GM13977 (cell line): Measurements from ENCODE around the gene AKT1S1.

Experiments
- DNase-seq: peaks from one replicate; pipeline ENCODE4 v3.0.0; 2012; ENCODE audit warnings: low spot score
- in situ Hi-C: fragments of 300-500 bp; cut with MboI; formaldehyde crosslinking; loops from one replicate; pipeline ENCODE4 v1.12.0; 2022; ENCODE audit warnings: low sequenced_read_pairs, low pct_unique_long_range_greater_than_20kb, mixed read lengths, inconsistent platforms; ENCODE audit not compliant: unreplicated experiment
- TF ChIP-seq, protein P1 (sequence below): IDR thresholded peaks from 2 replicates; pipeline ENCODE4 v1.5.1; 2012; ENCODE audit warnings: mild to moderate bottlenecking, control low read depth; ENCODE audit not compliant: insufficient read depth; ENCODE audit errors: extremely low read depth, missing control alignments

AKT1S1 gene

DNA sequence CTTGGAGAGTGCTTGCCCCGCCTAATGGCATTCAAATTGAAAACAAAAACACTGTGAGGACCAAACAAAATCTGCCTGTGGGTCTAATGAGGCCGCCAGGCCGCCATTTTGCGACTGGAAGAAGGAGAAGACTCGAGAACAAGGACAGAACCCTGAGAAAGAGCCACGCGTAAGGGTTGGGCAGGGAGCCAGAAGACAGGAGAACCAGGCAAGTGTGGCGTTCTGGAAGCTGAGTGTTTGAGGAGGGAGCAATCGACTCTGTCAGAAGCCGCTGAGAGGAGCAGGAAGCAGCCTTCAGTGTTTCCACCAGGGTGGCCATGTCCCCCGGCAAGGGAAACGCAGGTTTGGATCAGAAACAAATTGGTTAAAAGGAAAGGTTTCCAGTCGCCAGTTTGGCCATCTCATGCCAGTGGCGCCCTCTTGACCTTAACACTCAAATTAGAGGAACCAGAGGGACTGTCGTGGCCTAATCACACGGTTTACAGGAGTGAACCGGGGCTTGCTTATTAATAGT is 36.4 kb downstream of the AKT1S1 start:
- DNase-seq, result no peak
- in situ Hi-C loops, result no loop called here
- TF ChIP-seq, protein P1, sequence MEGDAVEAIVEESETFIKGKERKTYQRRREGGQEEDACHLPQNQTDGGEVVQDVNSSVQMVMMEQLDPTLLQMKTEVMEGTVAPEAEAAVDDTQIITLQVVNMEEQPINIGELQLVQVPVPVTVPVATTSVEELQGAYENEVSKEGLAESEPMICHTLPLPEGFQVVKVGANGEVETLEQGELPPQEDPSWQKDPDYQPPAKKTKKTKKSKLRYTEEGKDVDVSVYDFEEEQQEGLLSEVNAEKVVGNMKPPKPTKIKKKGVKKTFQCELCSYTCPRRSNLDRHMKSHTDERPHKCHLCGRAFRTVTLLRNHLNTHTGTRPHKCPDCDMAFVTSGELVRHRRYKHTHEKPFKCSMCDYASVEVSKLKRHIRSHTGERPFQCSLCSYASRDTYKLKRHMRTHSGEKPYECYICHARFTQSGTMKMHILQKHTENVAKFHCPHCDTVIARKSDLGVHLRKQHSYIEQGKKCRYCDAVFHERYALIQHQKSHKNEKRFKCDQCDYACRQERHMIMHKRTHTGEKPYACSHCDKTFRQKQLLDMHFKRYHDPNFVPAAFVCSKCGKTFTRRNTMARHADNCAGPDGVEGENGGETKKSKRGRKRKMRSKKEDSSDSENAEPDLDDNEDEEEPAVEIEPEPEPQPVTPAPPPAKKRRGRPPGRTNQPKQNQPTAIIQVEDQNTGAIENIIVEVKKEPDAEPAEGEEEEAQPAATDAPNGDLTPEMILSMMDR, result no peak

DNA sequence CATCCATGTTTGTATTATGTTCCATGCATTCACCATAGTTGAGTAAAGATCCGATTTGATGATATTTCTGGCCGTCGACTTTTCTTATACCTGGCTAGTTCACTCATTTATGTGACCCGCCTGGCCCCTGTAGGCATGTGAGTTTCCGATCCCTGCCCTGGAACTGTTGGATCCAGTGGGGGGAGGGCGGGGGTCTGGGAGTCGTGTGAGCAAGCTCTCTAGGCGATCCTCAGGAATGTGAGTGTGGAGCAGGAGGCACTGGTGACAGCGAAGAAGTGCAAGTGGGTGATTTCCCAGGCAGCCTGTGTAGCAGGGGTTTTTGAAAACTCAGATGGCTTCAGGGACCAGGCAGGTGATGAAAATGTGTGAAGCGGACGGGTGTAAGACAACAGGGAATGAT is 36.8 kb downstream of the AKT1S1 start:
- no peak for DNase-seq
- TF ChIP-seq, protein P1, result no peak
- in situ Hi-C loops, result no loop called here

DNA sequence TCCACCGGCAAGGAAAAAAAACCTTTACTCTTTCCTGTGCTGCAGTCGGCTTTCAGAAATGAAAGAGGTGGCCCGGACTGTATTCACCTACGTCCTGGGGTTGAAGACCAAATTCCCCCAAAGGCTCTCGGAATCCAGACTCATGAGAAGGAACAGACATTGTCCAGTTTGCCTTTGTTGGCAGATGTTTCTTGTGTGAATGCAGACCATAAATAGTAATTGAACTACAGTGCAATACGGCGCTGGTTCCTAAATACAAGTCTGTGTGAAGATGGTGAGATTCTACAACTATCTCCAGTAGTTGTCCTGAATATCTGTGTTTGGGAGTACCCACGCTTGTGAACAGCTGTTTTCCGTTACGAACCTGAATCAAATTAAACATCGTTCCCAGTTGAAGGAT is 37.4 kb downstream of the AKT1S1 start:
- DNase-seq, result no peak
- in situ Hi-C loops, result no loop called here
- TF ChIP-seq, protein P1, result no peak

DNA sequence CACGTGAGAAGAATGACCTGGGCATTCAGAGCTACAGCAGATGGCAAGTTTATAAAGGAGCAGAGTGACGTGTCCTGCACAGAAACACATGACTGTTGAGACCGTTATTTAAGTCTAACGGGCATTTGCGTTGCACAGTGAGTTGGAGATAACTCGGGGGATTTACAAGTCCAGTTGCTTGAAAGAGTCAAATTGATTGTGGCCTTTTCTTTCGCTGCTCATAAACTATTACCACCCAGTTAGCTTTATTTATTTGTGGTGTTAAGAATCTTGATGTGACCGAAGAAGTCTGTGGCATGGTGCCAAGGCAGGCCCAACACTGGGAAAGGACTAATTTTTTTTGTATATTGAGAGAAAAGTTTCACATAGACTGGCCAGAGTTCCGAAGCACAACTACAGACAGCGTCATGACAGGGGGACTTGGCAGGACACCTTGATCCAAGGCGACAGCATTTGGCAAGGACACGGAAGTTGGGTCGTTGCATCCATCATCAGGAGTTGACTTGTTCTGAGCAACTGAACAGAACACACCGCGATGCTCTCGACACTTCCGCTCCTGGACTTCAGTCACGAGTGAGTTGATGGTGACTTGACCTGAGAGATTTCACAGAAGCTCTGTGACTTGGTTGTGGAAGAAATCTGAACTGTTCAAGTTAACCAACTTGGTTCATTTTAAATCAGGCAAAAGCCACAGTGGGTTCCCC is 38.1 kb downstream of the AKT1S1 start:
- in situ Hi-C loops, result no loop called here
- TF ChIP-seq, protein P1, result no peak
- DNase-seq, result no peak

DNA sequence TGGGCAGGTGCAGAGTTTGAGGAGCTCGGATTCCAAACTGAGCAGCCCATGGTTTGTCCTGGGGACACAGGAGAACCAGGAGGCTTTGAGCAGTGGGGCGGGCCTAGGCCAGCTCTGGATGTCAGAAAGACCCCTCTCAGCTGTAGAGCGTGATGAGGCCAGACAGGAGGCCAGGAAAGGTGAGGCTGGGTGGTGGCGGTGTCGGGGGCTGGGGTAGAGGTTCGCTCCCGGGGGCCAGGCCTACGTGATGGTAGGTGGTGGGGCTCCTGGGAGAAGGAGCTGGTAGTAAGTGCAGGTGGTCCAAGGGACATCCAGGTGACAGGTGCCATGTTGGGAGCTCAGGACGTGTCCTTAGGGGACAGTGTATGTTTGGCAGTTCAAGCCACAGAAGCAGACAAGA is 39.7 kb downstream of the AKT1S1 start:
- in situ Hi-C loops, result no loop called here
- no peak for DNase-seq
- TF ChIP-seq, protein P1, result no peak

DNA sequence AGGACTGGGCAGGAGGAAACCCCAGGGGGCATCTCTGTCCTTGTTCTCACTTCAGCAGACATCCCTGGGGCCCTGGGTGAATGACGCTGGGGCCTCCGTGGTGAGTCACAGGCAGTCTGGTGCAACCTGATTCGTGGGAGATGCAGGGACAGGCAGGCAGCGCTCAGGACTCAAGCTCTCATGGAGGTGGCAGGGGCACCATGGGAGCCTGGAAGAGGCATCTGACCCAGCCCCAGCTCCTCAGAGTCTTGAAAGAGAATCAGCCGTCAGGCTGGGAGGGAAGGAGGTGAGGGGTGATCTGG is 40.2 kb downstream of the AKT1S1 start:
- DNase-seq, result no peak
- in situ Hi-C loops, result no loop called here
- TF ChIP-seq, protein P1, result no peak
